ENCODE results near the gene PODXL2. TPM values are rescaled to one million over a fixed set of nuclear protein-coding genes. Genes with fewer than 3 reads are reported as not detected.
A peak's percentile ranks its signal among the peaks of the same experiment; 100 is the strongest.

Gene PODXL2
- total RNA-seq, 1 experiment from 2014 or later, result 33.6 TPM

DNA sequence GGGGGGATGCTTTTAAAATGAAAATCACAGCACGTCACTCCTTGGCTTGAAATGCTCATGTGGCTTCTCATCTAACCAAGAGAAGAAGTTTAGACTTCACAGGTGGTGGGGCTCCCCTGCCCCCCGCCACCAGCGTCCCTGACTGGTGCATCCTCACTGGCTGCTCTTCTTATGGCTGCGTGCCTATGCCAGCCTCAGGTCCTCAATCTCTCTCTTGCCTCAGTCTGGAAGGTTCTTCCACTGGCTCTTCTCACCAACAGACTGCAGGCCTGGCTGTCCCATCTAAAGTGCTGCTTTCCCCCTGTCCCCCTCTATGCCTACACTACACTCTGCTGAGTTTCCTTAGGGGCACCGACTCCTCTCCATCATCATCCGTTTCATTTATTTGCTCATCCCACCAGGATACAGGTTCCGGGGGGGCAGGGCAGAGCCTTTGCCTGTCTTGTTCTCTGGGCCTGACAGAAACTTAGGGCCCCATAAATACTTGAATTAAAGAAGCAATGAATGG, 64.4 kb downstream of the PODXL2 start:
- Mint-ChIP-seq H3K4me1 (peaks cover 18% of the 10 kb centered on the region), H3K9me3 (no peaks in the 10 kb centered on the region), H3K27me3 (ENCODE audit: low read depth) (no peaks in the 10 kb centered on the region), H3K36me3 (no peaks in the 10 kb centered on the region), H3K27ac (no peak overlapping the region), H3K4me3 (no peak overlapping the region)
- no peak for ATAC-seq
- TF ChIP-seq, protein P1, sequence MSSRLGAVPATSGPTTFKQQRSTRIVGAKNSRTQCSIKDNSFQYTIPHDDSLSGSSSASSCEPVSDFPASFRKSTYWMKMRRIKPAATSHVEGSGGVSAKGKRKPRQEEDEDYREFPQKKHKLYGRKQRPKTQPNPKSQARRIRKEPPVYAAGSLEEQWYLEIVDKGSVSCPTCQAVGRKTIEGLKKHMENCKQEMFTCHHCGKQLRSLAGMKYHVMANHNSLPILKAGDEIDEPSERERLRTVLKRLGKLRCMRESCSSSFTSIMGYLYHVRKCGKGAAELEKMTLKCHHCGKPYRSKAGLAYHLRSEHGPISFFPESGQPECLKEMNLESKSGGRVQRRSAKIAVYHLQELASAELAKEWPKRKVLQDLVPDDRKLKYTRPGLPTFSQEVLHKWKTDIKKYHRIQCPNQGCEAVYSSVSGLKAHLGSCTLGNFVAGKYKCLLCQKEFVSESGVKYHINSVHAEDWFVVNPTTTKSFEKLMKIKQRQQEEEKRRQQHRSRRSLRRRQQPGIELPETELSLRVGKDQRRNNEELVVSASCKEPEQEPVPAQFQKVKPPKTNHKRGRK (CRISPR knock-in tag; IDR thresholded peaks at IDR 0.05; ENCODE audit: borderline replicate concordance), result no peak
- no peak for TF ChIP-seq ARID4B (CRISPR knock-in tag; IDR thresholded peaks at IDR 0.05; ENCODE audit: borderline replicate concordance)
- TF ChIP-seq, protein P2, sequence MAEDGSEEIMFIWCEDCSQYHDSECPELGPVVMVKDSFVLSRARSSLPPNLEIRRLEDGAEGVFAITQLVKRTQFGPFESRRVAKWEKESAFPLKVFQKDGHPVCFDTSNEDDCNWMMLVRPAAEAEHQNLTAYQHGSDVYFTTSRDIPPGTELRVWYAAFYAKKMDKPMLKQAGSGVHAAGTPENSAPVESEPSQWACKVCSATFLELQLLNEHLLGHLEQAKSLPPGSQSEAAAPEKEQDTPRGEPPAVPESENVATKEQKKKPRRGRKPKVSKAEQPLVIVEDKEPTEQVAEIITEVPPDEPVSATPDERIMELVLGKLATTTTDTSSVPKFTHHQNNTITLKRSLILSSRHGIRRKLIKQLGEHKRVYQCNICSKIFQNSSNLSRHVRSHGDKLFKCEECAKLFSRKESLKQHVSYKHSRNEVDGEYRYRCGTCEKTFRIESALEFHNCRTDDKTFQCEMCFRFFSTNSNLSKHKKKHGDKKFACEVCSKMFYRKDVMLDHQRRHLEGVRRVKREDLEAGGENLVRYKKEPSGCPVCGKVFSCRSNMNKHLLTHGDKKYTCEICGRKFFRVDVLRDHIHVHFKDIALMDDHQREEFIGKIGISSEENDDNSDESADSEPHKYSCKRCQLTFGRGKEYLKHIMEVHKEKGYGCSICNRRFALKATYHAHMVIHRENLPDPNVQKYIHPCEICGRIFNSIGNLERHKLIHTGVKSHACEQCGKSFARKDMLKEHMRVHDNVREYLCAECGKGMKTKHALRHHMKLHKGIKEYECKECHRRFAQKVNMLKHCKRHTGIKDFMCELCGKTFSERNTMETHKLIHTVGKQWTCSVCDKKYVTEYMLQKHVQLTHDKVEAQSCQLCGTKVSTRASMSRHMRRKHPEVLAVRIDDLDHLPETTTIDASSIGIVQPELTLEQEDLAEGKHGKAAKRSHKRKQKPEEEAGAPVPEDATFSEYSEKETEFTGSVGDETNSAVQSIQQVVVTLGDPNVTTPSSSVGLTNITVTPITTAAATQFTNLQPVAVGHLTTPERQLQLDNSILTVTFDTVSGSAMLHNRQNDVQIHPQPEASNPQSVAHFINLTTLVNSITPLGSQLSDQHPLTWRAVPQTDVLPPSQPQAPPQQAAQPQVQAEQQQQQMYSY (CRISPR knock-in tag; IDR thresholded peaks at IDR 0.05), result peak; percentile 59; the same call in 1 of the 2 replicates
- ChIA-PET CTCF (interaction anchor here (1.0 to 4.8 kb wide), 5 partner anchors 12 to 156 kb away, joined by 5 to 127 read pairs (median 30); no protein-coding TSS in a partner anchor), POLR2A (no interaction called here)
- DNase-seq (ENCODE audit: low spot score), result no peak

DNA sequence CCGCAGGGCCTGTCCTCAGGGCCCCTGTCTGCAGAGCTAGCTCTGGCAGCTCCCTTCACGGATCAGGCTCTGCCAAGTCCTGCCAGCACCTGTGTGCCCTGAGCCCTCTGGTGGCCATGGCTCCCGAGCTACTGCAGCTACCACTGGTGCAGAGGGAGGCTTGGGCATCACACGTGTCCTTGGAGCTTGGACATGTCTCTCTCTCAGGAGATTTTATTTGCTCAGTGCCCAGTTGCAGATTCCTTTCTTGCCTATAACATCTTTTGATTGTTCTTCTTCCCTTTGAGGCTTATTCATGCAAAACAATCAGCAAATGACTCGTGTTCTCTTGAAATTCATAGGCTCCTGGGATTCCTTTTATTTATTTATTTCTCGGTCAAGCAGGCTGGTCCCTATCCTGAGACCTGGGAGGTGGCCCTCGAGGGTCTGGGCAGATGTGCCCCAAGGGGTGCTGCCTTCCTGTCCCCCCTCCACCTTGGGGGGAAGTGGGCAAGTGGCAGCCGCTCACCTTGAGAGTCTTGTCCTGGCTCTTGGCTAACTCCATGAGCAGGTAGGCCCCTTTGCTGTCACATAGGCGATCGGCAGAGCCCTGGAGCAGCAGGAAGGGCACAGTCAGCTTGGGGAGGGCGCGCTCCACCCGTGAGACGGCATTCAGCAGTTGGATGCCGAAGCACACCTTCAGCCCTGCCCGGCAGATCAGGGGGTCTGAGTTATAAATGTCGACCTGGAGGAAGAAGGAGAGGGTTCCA, 65.7 kb downstream of the PODXL2 start:
- Mint-ChIP-seq H3K27me3 (ENCODE audit: low read depth) (no peaks in the 10 kb centered on the region), H3K9me3 (no peaks in the 10 kb centered on the region), H3K4me1 (peaks cover 7% of the 10 kb centered on the region), H3K4me3 (no peak overlapping the region), H3K27ac (no peak overlapping the region), H3K36me3 (no peaks in the 10 kb centered on the region)
- ATAC-seq, result peak; percentile 30
- DNase-seq (ENCODE audit: low spot score), result peak; percentile 53
- ChIA-PET CTCF (interaction anchor here (0.6 to 4.8 kb wide), 23 partner anchors 13 to 439 kb away, joined by 3 to 127 read pairs (median 4); partner anchors contain the start of gene MGLL), POLR2A (interaction anchor here (0.5 kb wide), 1 partner anchor 44 kb away, joined by 4 read pairs; no protein-coding TSS in a partner anchor)
- TF ChIP-seq ESRRA (CRISPR knock-in tag; IDR thresholded peaks at IDR 0.05; ENCODE audit: borderline replicate concordance) (no peak), FOXP1 (CRISPR knock-in tag; IDR thresholded peaks at IDR 0.05; ENCODE audit: borderline replicate concordance) (no peak), ZBTB21 (CRISPR knock-in tag; IDR thresholded peaks at IDR 0.05; ENCODE audit: borderline replicate concordance) (no peak), FOXK1 (CRISPR knock-in tag; IDR thresholded peaks at IDR 0.05) (no peak), NFATC4 (CRISPR knock-in tag; IDR thresholded peaks at IDR 0.05) (no peak), NFYB (CRISPR knock-in tag; conservative IDR thresholded peaks at IDR 0.05; ENCODE audit: low read depth) (no peak), E2F1 (CRISPR knock-in tag; IDR thresholded peaks at IDR 0.05) (no peak), TEAD4 (CRISPR knock-in tag; IDR thresholded peaks at IDR 0.05) (no peak)
- TF ChIP-seq, protein P3, sequence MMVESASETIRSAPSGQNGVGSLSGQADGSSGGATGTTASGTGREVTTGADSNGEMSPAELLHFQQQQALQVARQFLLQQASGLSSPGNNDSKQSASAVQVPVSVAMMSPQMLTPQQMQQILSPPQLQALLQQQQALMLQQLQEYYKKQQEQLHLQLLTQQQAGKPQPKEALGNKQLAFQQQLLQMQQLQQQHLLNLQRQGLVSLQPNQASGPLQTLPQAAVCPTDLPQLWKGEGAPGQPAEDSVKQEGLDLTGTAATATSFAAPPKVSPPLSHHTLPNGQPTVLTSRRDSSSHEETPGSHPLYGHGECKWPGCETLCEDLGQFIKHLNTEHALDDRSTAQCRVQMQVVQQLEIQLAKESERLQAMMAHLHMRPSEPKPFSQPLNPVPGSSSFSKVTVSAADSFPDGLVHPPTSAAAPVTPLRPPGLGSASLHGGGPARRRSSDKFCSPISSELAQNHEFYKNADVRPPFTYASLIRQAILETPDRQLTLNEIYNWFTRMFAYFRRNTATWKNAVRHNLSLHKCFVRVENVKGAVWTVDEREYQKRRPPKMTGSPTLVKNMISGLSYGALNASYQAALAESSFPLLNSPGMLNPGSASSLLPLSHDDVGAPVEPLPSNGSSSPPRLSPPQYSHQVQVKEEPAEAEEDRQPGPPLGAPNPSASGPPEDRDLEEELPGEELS (CRISPR knock-in tag; IDR thresholded peaks at IDR 0.05), result no peak
- TF ChIP-seq, protein P4, sequence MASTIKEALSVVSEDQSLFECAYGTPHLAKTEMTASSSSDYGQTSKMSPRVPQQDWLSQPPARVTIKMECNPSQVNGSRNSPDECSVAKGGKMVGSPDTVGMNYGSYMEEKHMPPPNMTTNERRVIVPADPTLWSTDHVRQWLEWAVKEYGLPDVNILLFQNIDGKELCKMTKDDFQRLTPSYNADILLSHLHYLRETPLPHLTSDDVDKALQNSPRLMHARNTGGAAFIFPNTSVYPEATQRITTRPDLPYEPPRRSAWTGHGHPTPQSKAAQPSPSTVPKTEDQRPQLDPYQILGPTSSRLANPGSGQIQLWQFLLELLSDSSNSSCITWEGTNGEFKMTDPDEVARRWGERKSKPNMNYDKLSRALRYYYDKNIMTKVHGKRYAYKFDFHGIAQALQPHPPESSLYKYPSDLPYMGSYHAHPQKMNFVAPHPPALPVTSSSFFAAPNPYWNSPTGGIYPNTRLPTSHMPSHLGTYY (CRISPR knock-in tag; IDR thresholded peaks at IDR 0.05), result no peak
- TF ChIP-seq, protein P5, sequence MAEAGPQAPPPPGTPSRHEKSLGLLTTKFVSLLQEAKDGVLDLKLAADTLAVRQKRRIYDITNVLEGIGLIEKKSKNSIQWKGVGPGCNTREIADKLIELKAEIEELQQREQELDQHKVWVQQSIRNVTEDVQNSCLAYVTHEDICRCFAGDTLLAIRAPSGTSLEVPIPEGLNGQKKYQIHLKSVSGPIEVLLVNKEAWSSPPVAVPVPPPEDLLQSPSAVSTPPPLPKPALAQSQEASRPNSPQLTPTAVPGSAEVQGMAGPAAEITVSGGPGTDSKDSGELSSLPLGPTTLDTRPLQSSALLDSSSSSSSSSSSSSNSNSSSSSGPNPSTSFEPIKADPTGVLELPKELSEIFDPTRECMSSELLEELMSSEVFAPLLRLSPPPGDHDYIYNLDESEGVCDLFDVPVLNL (CRISPR knock-in tag; IDR thresholded peaks at IDR 0.05; ENCODE audit: borderline replicate concordance, low read depth), result no peak
- TF ChIP-seq, protein P6, sequence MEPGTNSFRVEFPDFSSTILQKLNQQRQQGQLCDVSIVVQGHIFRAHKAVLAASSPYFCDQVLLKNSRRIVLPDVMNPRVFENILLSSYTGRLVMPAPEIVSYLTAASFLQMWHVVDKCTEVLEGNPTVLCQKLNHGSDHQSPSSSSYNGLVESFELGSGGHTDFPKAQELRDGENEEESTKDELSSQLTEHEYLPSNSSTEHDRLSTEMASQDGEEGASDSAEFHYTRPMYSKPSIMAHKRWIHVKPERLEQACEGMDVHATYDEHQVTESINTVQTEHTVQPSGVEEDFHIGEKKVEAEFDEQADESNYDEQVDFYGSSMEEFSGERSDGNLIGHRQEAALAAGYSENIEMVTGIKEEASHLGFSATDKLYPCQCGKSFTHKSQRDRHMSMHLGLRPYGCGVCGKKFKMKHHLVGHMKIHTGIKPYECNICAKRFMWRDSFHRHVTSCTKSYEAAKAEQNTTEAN (CRISPR knock-in tag; IDR thresholded peaks at IDR 0.05), result no peak
